GM08714 (cell line): ENCODE data around the gene ZNF628.
"Not testable (repeated sequence)": the region's sequence is repeated elsewhere in the genome, so short reads cannot be mapped to it uniquely, and the experiment has no call there.

ENCODE experiments used
- H3K4me3 ChIP-seq: fragments of 200-500 bp; sonication (Bioruptor generic); 2 replicates; pipeline ENCODE4 v1.5.1; 2014; ENCODE audit warnings: mild to moderate bottlenecking, low read length, inconsistent platforms
- ZNF274 ChIP-seq: IDR thresholded peaks from 2 replicates; pipeline ENCODE4 v1.6.1; 2012; ENCODE audit warnings: mild to moderate bottlenecking, low read depth, low read length

The ZNF628 gene

GRCh38 chr19:55488986-55489710 is 12.7 kb downstream of the ZNF628 start:
- H3K4me3 ChIP-seq, result no peak overlapping the region
- TF ChIP-seq ZNF274, result no peak

- no peak overlapping the region for H3K4me3 ChIP-seq
- TF ChIP-seq ZNF274, result no peak
Observed at GRCh38 chr19:55489711-55490477, 13.5 kb downstream of the ZNF628 start.

DNA sequence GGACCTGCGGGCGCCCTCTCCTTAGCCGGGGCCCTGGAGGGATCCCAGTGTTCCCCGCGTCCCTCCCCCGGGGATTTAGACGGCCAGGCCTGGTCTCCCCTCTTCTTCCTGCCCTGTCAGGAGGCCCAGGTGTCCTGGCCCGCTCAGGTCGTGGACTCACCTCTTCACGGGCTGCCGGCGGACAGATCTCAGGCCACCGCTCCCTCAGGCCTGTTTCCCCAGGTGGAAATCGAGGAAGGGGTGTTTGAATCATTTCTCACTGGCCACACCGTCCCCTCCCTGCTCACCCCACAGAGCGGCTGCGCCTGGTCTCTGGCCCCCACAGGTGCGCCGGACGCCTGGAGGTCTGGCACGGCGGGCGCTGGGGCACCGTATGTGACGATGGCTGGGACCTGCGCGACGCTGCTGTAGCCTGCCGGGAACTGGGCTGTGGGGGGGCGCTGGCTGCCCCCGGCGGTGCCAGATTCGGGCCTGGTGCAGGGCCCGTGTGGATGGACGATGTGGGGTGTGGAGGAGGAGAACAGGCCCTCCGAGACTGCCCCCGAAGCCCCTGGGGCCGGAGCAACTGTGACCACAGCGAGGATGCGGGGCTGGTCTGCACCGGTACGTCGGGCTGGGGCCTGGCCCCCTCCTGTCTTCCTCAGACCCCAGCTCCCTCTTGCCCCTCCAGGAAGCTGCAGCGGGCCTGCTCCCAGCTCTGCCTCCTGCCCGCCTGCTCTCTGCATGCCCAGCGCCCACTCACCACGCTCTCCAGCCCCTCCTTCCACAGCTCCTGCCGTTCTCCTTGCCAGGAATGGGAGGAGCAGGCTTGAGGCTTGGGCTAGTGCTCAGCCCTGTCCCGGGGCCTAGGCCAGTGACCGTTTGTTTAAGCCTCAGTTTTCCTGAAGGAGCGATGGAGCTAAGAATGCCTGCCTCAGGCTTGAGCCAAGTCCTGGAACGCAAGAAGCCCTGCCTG is 14.3 kb downstream of the ZNF628 start:
- no peak overlapping the region for H3K4me3 ChIP-seq
- TF ChIP-seq ZNF274, result no peak

- no peak overlapping the region for H3K4me3 ChIP-seq
- no peak for TF ChIP-seq ZNF274
Observed at GRCh38 chr19:55491546-55492360, 15.3 kb downstream of the ZNF628 start.

DNA sequence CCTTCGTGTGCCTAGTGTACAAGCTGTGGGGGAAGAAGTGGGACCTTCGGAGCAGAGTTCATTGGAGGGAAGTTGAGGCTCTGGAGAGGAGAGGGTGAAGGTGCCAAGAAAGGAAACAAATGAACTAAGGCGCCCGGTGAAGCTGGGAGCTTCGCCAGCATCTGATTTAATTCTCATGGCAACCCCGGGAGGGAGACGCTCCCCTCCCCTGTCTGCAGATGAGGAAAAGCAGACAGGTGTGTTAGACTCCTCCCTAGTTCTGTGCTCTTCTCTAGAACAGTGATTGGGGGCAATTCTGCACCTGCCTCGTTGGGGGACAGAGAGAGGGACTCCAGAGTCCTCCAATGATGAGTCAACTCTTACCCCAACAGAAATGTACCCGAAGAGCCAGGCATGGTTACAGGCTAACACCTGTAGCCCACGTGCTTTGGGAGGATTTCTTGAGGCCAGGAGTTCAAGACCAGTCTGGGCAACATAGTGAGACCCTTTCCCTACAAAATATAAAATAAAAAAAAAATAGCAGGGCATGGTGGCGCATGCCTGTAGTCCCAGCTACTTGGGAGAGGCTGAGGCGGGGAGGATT is 16.0 kb downstream of the ZNF628 start:
- no peak for TF ChIP-seq ZNF274
- H3K4me3 ChIP-seq, result no peak overlapping the region

DNA sequence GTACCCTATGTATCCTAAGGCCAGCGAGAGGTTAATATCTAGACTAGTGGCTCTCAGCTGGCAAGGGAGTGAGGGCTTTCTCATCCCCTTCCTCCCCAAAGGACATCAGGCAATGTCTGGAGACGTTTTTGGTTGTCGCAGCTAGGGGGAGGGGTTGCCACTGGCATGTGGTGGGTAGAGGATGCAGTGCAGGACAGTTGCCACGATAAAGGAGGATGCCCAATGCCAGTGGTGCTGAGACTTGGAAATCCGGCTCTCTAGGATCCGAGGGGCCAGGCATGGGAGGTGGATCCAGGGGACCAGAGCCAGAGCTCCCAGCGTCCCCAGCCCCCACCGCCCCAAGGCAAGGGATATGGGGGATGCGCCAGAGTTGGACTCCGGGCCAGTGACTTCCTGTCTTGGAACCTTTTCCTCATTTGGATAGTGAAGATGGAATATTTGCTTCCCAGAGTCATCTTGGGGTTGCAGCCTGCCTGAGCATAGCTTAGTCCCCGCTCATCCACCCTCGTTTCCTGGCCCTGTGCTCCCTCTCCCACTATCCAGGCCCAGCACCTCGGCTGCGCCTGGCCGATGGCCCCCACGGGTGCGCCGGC is 16.7 kb downstream of the ZNF628 start:
- H3K4me3 ChIP-seq, result no peak overlapping the region

DNA sequence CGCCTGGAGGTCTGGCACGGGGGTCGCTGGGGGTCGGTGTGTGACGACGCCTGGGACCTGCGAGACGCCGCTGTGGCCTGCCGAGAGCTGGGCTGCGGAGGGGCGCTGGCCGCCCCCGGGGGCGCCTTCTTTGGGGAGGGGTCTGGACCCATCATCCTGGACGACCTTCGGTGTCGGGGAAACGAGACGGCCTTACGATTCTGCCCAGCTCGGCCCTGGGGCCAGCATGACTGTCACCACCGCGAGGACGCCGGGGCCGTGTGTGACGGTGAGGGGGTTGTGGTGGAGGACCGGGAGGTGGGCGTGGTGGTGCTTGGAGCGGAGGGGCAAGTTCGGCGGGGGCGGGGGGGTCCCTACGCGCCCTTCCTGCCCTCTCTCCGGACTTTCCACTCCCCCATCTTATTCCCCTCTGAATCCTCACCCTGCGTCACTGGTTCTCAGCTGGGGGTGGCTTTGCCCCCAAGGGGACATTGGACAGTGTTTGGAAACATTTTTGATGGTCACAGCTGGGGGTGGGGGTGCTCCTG is 17.3 kb downstream of the ZNF628 start:
- H3K4me3 ChIP-seq, result no peak overlapping the region
- no peak for TF ChIP-seq ZNF274

More for the DNA sequence above, 16.7 kb downstream of the ZNF628 start:
- TF ChIP-seq ZNF274, result no peak

GRCh38 chr19:55494172-55494761 is 17.9 kb downstream of the ZNF628 start:
- H3K4me3 ChIP-seq, result no peak overlapping the region
- TF ChIP-seq ZNF274, result no peak

- H3K4me3 ChIP-seq, result no peak overlapping the region
- TF ChIP-seq ZNF274, result no peak
Observed at GRCh38 chr19:55495646-55496349, 19.4 kb downstream of the ZNF628 start.

DNA sequence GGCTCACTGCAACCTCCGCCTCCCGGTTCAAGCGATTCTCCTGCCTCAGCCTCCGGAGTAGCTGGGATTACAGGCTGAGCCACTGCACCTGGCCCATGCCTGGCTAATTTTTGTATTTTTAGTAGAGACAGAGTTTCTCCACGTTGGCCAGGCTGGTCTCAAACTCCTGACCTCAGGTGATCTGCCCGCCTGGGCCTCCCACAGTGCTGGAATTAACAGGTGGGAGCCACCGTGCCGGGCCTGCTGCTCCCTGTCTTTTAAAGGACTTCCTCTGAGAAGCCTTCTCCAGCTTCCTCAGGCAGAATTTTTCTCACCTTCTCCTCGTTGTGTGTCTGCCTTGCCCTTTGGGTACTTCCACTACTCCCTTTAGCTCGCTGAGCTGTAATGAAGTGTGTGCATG is 20.4 kb downstream of the ZNF628 start:
- not testable (repeated sequence) for H3K4me3 ChIP-seq

DNA sequence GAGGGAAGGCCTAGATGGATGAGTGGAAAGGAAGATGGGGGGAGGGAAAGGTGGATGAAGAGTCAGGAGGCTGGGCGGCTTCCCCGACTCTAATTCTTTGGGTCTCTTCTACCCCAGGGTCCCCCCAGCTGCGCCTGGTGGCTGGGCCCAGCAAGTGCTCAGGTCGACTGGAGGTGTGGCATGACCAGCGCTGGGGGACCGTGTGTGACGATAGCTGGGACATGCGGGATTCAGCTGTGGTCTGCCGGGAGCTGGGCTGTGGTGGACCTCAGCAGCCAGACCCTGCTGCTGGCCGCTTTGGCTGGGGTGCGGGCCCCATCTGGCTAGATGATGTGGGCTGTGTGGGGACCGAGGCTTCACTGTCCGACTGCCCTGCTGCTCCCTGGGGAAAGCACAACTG is 21.3 kb downstream of the ZNF628 start:
- no peak overlapping the region for H3K4me3 ChIP-seq
- no peak for TF ChIP-seq ZNF274
